AG08395 (cell line): ENCODE measurements around the gene RRP1.

Experiments
- DNase-seq: peaks from one replicate; pipeline ENCODE4 v3.0.0; 2012; ENCODE audit warnings: mixed read lengths, low spot score

The RRP1 gene

DNA sequence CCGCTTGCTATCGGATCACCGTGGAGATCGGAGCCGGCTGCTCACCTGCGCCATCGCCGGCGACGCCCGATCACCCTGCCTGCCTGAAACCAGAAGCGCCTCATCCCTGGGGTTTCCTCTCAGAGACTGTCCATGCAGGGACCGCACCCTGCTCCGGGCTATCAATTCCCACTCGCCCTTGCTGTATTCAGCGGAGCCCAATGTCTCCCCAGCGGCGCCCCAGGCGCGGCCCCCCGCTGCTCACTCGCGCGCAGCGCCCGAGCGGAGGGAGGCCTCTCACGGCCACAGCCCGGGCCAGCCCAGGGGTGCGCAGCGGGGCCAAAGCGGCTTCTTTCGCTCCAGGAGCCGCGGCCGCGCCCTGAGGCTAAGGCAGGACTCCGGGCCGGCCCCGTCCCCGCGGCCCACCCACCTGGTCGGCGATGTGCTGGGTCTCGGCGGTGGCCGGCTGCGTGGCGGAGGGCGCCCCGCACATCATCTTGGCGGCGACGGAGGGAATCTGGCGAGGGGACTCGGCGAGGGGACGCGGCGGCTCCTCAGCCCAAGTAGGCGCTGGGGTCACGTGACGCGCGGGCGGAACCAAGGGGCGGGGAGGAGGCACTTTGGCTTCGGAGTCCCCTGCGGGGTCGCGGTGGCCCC lies 13.5 kb upstream of the RRP1 start, which contains the start of gene CSTB:
Gene CSTB (minus strand): TSS at position 514 of the 636 bp plus-strand sequence. CDS start 39 bp downstream, at position 475.
- peak; percentile 76 for DNase-seq

GRCh38 chr21:43777953-43778352 lies 11.4 kb upstream of the RRP1 start:
- no peak for DNase-seq

DNA sequence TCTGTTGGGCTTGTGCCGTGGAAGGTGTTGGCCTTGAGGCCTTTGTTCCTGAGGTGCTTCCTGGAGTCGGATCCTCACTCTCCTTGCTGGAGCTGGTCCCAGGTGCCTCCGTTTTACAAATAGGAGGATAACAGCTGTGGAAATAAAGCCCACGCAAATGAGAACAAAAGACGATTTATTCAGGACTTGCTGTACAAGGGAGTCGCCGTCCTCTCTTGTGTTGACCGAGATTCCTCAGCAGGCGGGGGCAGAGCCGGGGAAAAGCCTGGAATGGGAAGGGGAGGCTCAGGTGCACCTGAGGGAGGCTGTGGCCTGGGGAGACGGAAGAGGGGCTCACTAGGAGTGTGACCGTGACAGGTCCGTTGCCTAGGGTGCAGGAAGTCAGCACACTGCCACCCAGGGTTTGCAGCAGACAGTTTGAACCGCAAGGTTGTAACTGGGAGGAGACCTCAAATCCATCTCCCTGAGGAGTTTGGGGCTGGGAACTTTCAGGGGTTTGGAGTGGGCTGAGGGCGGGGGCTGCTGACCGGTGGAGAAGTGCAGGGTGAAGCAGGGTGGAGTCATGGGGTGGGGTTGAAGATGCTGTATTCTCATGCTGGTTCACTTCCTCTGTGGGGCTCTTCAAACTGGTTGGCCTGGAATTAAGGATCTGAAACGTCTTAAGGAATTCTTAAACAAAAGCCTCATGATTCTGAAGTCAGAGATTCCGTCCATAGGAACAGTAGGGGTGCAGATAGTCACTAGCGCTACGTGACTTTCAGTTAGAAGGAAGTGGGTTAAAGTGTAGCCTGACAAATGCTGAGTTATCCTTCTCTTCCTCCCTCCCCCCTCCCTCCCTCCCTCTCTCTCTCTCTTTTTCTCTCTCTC lies 10.7 kb upstream of the RRP1 start:
- DNase-seq = no peak

DNA sequence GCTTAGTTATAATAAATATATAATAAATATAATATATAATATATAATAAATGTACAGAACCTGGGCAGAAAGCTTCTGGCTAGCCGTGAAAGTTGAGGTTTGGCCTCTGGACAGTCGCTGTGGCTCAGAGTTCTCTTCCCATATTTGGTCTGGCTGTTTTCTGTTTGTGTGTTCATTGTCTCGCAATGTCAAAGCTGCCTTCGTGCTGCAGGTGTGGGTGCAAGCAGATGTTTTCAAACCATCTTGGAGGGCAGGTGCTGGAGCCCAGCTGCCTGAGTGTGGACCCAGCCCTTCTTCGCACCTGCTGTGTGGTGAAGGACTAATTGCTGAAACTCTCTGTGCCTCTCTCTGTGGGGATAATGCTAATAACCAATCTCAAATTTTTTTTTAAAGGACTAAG lies 9.7 kb upstream of the RRP1 start:
- DNase-seq = no peak

DNA sequence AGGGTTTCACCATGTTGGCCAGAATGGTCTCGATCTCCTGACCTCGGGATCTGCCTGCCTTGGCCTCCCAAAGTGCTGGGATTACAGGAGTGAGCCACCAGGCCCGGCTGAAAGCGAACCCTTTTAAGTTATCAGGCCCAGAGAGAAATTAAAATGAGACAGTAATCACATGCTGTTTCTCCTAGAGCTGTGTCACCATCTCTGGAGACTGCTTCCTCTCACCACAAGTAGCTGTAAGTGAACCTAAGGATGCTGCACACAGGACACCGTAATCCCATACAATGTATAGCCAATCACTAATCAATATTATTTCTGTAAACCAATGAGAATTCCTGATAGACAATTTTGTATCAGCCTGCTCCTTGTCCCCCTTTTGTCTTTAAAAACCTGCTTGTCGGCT lies 7.5 kb upstream of the RRP1 start:
- DNase-seq = no peak

DNA sequence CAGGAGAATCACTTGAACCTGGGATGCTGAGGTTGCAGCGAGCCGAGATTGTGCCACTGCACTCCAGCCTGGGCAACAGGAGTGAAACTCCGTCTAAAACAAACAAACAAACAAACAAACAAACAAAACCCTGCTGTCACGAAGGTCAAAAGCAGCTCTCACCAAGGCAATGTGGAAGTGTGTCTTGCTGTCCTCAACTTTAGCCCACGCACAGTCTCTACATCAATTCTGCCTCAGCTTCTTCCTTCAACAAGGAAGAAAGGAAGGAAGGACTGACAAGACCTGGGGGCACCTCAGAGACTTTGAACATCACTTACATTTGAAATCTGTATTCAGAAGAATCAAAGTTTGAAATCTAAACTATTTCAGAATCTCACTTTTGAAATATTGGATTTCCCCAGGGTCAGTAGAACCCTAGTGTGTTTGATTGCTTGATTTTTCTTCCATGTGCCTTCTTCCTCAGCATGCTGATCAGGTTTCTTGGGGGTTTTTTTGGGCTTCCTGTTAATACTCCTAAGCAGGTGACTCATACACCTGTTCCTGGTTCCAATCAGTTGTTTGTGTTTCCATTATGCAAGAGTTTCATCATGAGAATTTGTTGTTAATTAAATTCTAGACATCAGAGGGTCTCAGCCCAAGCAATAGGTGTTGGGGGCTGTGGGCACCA lies 6.8 kb upstream of the RRP1 start:
- no peak for DNase-seq

DNA sequence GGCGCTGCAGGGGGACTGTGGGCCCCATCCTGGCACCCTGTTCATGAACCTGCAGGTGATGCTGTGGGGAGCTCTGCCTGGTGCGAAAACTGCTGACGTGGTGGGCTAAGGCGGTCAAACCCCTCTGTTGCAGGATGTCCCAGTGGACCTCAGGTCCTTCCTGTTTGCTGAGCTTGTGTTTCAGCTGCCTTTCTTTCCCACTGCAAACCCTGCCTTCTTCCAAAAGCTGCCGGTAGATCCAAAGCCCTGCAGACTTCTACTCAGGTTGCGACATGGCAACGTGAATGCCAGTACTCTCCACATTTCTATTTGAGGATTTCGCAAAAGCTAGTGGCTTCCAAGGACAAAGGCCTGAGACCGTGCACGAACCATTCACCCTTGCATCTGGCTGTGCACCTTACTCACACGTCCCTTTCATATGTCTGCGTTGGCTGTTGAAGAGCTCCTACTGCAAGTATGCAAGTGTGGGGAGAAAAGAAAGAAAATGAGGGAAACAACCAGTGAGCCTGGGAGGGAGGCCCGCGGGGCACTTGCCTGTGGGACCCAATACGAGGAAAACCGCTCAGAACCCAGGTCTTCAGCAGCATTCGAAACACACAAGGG lies 6.2 kb upstream of the RRP1 start:
- DNase-seq = no peak

DNA sequence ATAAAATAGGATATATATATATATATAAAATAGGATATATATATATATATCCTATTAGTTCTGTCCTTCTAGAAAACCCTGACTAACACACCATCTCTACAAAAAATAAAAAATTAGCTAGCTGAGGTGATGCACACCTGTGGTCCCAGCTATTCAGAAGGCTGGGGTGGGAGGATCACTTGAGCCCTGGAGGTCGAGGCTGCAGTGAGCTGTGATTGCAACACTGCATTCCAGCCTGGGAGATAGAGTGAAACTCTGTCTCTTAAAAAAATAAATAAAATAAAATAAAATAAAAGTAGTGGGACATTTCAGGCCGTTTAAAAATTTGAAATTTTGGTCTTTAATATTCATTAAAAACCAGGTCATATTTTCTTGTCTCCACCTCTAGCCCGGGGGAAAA lies 4.2 kb upstream of the RRP1 start:
- DNase-seq = no peak

DNA sequence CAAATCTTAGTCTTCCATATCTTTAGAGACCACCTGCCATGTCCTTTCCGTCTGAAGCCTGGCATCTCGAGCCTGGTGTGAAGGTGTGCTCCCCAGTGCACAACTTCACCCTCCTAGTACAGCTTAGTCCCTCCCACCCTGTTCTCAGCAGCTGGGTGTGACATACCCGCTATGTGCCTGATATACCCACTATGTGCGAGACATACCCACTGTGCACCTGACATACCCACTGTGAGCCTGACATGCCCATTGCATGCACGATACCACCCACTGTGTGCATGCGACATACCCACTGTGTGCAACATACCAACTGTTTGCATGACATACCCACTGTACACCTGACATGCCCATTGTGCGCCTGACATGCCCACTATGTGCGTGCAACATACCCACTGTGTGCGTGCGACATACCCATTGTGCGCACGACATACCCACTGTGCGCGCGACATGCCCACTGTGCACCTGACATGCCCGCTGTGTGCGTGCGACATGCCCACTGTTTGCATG lies 3.0 kb upstream of the RRP1 start:
- DNase-seq = no peak

- no peak for DNase-seq
These were observed 2.5 kb upstream of the RRP1 start for GRCh38 chr21:43786807-43787440.

DNA sequence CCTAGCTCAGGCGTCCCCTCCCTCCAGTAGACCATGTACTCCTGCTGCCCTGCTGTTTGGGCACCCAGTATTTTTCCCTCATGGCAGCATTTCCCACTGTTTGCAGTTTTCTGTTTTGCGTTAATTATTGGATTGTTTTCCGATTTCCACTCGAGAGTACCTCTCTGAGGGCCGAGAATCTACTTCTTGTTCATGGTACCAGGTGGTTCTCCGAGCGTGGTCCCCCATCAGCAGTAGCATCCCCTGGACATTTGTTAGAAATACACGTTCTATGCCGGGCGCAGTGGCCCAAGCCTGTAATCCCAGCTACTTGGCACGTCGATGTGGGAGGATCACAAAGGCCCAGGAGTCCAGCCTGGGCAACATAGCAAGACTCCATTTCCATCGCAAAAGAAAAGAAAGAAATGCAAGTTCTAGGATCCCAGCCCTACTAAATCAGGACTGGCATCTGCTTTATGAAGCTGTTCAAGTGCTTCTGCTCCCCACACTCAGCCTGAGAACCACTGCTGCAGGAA lies 690 bp downstream of the RRP1 start:
- DNase-seq = no peak

- no peak for DNase-seq
These were observed 3.0 kb downstream of the RRP1 start for GRCh38 chr21:43792406-43792805.

GRCh38 chr21:43793243-43793642 lies 3.9 kb downstream of the RRP1 start:
- DNase-seq = no peak

GRCh38 chr21:43794311-43794710 lies 4.9 kb downstream of the RRP1 start:
- no peak for DNase-seq

- no peak for DNase-seq
These were observed 5.5 kb downstream of the RRP1 start for GRCh38 chr21:43794857-43795256.

- DNase-seq = no peak
These were observed 8.0 kb downstream of the RRP1 start for GRCh38 chr21:43797415-43797814.

DNA sequence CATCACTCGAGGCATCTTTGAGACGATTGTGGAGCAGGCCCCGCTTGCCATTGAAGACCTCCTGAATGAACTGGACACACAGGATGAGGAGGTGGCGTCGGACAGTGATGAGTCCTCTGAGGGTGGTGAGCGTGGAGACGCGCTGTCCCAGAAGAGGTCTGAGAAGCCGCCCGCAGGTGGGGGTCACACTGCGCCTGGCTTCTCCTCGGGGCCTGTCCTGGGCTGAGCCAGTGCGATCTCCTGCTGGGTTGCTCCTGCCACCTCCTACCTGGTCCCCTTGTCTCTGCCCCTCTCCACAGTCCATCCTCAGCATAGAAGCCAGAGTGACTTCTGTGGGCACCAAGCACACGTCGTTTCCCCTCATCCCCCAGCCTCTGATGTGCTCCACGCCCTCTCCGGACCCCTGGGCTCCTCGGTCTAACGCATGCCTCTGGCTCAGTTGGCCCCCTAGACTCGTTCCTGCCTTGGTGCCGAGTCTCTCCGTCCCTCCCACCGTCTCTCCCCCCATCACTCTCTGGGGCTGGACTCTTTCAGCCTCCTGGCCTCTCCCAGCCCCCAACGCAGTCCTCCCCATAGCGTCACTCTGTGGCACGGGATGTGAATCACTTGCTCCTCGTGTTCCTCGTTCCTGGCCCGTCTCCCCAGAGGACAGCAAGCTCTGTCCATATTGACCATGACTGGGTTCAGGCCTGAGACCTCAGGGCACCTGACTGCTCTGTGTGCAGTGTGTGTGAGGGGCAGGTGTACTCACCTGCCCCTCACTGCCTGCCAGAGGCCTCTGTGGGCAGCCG lies 8.7 kb downstream of the RRP1 start:
- DNase-seq = no peak

- DNase-seq = no peak
These were observed 10.0 kb downstream of the RRP1 start for GRCh38 chr21:43799301-43799840.

DNA sequence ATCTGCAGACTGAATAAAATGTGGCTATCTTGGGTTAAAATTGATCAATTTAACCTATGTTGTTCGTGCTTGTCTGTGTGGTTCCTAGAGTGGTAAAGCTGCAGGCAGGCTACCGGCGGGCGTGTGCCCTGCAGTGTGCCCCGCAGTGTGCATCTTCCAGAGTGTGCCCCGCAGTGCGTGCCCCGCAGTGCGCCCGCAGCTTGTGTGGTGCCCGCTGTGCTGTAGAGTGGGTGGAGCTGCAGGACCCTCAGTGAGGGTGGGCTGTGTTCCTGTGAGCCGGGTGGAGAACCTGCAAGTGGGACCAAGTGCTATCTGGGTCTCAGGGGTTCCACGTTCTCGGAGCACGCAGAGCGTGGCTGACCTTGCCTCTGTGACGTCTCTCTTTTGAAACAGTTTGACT lies 10.7 kb downstream of the RRP1 start:
- DNase-seq = no peak

GRCh38 chr21:43800566-43800965 lies 11.2 kb downstream of the RRP1 start:
- DNase-seq = no peak
